CD4-positive, alpha-beta T cell treated with Interferon gamma for 1 hour (primary cell): Measurements from ENCODE around the gene PICK1.
"Not testable (repeated sequence)": the region's sequence is repeated elsewhere in the genome, so short reads cannot be mapped to it uniquely, and the experiment has no call there.

Experiments used
- DNase-seq: peaks from one replicate; pipeline ENCODE4 v3.0.0-alpha.2; 2020

Gene PICK1

GRCh38 chr22:38077096-38077495, 19.9 kb downstream of the PICK1 start:
- no peak for DNase-seq

- no peak for DNase-seq
These were observed 20.4 kb downstream of the PICK1 start for GRCh38 chr22:38077595-38077994.

GRCh38 chr22:38078046-38078840, 21.0 kb downstream of the PICK1 start:
- no peak for DNase-seq

GRCh38 chr22:38079208-38079607, 22.0 kb downstream of the PICK1 start:
- DNase-seq = not testable (repeated sequence)

GRCh38 chr22:38079804-38080203, 22.6 kb downstream of the PICK1 start:
- no peak for DNase-seq

- DNase-seq = no peak
These were observed 23.3 kb downstream of the PICK1 start for GRCh38 chr22:38080474-38080849.

GRCh38 chr22:38080850-38081635, 23.8 kb downstream of the PICK1 start:
- no peak for DNase-seq

- DNase-seq = no peak
These were observed 24.4 kb downstream of the PICK1 start for GRCh38 chr22:38081636-38081940.

- DNase-seq = no peak
These were observed 25.0 kb downstream of the PICK1 start for GRCh38 chr22:38081941-38082828.

- no peak for DNase-seq
These were observed 25.9 kb downstream of the PICK1 start for GRCh38 chr22:38082986-38083710.

GRCh38 chr22:38083931-38084631, 26.9 kb downstream of the PICK1 start, which contains the start of gene SLC16A8:
TSS of gene SLC16A8 (minus strand) at chr22:38084184. CDS start at chr22:38082873, 1,311 bp downstream.
- no peak for DNase-seq

- no peak for DNase-seq
These were observed 27.9 kb downstream of the PICK1 start for GRCh38 chr22:38085056-38085455.

- no peak for DNase-seq
These were observed 28.3 kb downstream of the PICK1 start for GRCh38 chr22:38085501-38085900.

- DNase-seq = no peak
These were observed 29.0 kb downstream of the PICK1 start for GRCh38 chr22:38086001-38086845.

GRCh38 chr22:38086942-38087341, 29.7 kb downstream of the PICK1 start:
- DNase-seq = no peak

- DNase-seq = no peak
These were observed 30.7 kb downstream of the PICK1 start for GRCh38 chr22:38087855-38088254.

- no peak for DNase-seq
These were observed 31.6 kb downstream of the PICK1 start for GRCh38 chr22:38088629-38089473.

GRCh38 chr22:38089474-38089851, 32.3 kb downstream of the PICK1 start:
- no peak for DNase-seq

GRCh38 chr22:38097058-38097457, 39.9 kb downstream of the PICK1 start:
- no peak for DNase-seq
